NCI-H345 treated with DMSO at 0.1 percent for 48 hours (cell line): ENCODE measurements around the gene KLF1.
"Not testable (repeated sequence)": the region's sequence is repeated elsewhere in the genome, so short reads cannot be mapped to it uniquely, and the experiment has no call there.

Experiments
- DNase-seq: peaks from one replicate; lab custom pipeline; 2025; ENCODE audit not compliant: unreplicated experiment; lab: John Stamatoyannopoulos, UW

Gene KLF1

GRCh38 chr19:12868540-12869112, 18.4 kb downstream of the KLF1 start:
- DNase-seq, result no peak

GRCh38 chr19:12867120-12868099, 19.6 kb downstream of the KLF1 start:
- no peak for DNase-seq

- no peak for DNase-seq
Measured at GRCh38 chr19:12866416-12867119, 20.4 kb downstream of the KLF1 start.

GRCh38 chr19:12865746-12866415, 21.1 kb downstream of the KLF1 start:
- no peak for DNase-seq

- DNase-seq, result no peak
Measured at GRCh38 chr19:12864721-12865715, 22.0 kb downstream of the KLF1 start.

GRCh38 chr19:12864143-12864542, 22.9 kb downstream of the KLF1 start:
- no peak for DNase-seq

GRCh38 chr19:12859546-12859945, 27.5 kb downstream of the KLF1 start:
- DNase-seq, result no peak

GRCh38 chr19:12858041-12858928, 28.7 kb downstream of the KLF1 start:
- DNase-seq, result no peak

- no peak for DNase-seq
Measured at GRCh38 chr19:12856653-12857052, 30.3 kb downstream of the KLF1 start.

GRCh38 chr19:12847159-12848139, 39.6 kb downstream of the KLF1 start:
- no peak for DNase-seq

- not testable (repeated sequence) for DNase-seq
Measured at GRCh38 chr19:12846613-12847012, 40.4 kb downstream of the KLF1 start.

- DNase-seq, result no peak
Measured at GRCh38 chr19:12843999-12844732, 42.8 kb downstream of the KLF1 start.

GRCh38 chr19:12843328-12843727, 43.7 kb downstream of the KLF1 start:
- DNase-seq, result no peak

GRCh38 chr19:12842511-12842910, 44.5 kb downstream of the KLF1 start:
- no peak for DNase-seq

GRCh38 chr19:12841094-12841493, 45.9 kb downstream of the KLF1 start:
- DNase-seq, result no peak

- no peak for DNase-seq
Measured at GRCh38 chr19:12840091-12841079, 46.6 kb downstream of the KLF1 start.
